Transverse colon (tissue), 3 donors: ENCODE data around the gene COL21A1.

ENCODE experiments used
- POLR2A ChIP-seq: fragments of 450-650 bp; IDR thresholded peaks from one replicate; pipeline ENCODE4 v1.6.1; 2016; ENCODE audit warnings: antibody characterized with exemption, mild to moderate bottlenecking, moderate library complexity
- TF ChIP-seq, protein P1 (sequence below), 5 experiments: fragments of 200-600 bp in 3 of 5; fragments of 450-650 bp in 2 of 5; sonication (generic) in 3 of 5; IDR thresholded peaks; 1 replicate in 2 of 5; 2 replicates in 3 of 5; pipeline ENCODE4 v1.5.1; 2016 to 2017; ENCODE audit warnings: antibody characterized with exemption in 5 of 5, inconsistent platforms in 3 of 5, mild to moderate bottlenecking in 2 of 5, moderate library complexity in 1 of 5

DNA sequence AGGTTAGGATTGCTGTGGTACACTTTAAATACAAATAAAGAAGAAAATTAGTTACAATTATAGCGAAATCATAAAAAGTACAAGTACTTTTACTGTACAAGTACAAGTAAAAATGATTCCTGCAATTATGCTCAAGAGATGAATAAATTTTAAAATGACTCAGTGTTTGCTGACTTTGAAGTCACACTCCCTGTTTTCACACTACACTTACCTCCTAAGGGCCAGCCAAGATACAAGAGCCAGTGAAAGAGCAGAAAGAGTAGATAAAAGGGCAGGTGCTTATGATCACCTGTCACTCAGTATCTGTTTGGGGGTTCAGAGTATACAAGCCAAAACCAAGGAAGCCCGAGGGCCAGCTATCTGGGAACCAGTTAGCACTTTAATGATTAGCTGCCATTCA is 41.0 kb upstream of the COL21A1 start:
- TF ChIP-seq, protein P1, sequence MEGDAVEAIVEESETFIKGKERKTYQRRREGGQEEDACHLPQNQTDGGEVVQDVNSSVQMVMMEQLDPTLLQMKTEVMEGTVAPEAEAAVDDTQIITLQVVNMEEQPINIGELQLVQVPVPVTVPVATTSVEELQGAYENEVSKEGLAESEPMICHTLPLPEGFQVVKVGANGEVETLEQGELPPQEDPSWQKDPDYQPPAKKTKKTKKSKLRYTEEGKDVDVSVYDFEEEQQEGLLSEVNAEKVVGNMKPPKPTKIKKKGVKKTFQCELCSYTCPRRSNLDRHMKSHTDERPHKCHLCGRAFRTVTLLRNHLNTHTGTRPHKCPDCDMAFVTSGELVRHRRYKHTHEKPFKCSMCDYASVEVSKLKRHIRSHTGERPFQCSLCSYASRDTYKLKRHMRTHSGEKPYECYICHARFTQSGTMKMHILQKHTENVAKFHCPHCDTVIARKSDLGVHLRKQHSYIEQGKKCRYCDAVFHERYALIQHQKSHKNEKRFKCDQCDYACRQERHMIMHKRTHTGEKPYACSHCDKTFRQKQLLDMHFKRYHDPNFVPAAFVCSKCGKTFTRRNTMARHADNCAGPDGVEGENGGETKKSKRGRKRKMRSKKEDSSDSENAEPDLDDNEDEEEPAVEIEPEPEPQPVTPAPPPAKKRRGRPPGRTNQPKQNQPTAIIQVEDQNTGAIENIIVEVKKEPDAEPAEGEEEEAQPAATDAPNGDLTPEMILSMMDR (IDR thresholded peaks at IDR 0.05), result no peak
- TF ChIP-seq POLR2A, result no peak
